NCI-H82 treated with DMSO at 0.1 percent for 48 hours (cell line): Measurements from ENCODE around the gene ARRDC1.
"Not testable (repeated sequence)": the region's sequence is repeated elsewhere in the genome, so short reads cannot be mapped to it uniquely, and the experiment has no call there.

ENCODE experiments used
- DNase-seq: peaks from one replicate; lab custom pipeline; 2025; ENCODE audit not compliant: unreplicated experiment; lab: John Stamatoyannopoulos, UW

Gene ARRDC1

GRCh38 chr9:137605121-137606004 is at the start of gene ARRDC1:
ARRDC1 (plus strand) TSS chr9:137605686; CDS start chr9:137605718, 32 bp downstream.
- peak; percentile 48 for DNase-seq

- DNase-seq: no peak
Measured at GRCh38 chr9:137556069-137556838, 49.2 kb upstream of the ARRDC1 start.

- DNase-seq: no peak
Measured at GRCh38 chr9:137558127-137558526, 47.4 kb upstream of the ARRDC1 start.

- DNase-seq: no peak
Measured at GRCh38 chr9:137564134-137564533, 41.4 kb upstream of the ARRDC1 start.

GRCh38 chr9:137564817-137565411 is 40.6 kb upstream of the ARRDC1 start:
- no peak for DNase-seq

- not testable (repeated sequence) for DNase-seq
Measured at GRCh38 chr9:137568445-137568844, 37.0 kb upstream of the ARRDC1 start.

GRCh38 chr9:137569609-137570203 is 35.8 kb upstream of the ARRDC1 start:
- DNase-seq: no peak

- no peak for DNase-seq
Measured at GRCh38 chr9:137570566-137570965, 34.9 kb upstream of the ARRDC1 start.

GRCh38 chr9:137574192-137574591 is 31.3 kb upstream of the ARRDC1 start:
- DNase-seq: no peak

GRCh38 chr9:137575364-137575715 is 30.1 kb upstream of the ARRDC1 start:
- DNase-seq: no peak

GRCh38 chr9:137575716-137576411 is 29.6 kb upstream of the ARRDC1 start:
- no peak for DNase-seq

GRCh38 chr9:137578518-137579258 is 26.8 kb upstream of the ARRDC1 start, which contains the start of gene DPH7:
DPH7 (minus strand) TSS chr9:137578925; CDS start chr9:137578777, 148 bp downstream.
- peak; percentile 65 for DNase-seq

GRCh38 chr9:137579259-137579604 is 26.3 kb upstream of the ARRDC1 start:
- no peak for DNase-seq

- no peak for DNase-seq
Measured at GRCh38 chr9:137580209-137580953, 25.1 kb upstream of the ARRDC1 start.

GRCh38 chr9:137580954-137581322 is 24.5 kb upstream of the ARRDC1 start:
- DNase-seq: no peak

GRCh38 chr9:137581361-137582285 is 23.9 kb upstream of the ARRDC1 start:
- no peak for DNase-seq

GRCh38 chr9:137582286-137582860 is 23.1 kb upstream of the ARRDC1 start:
- no peak for DNase-seq

- no peak for DNase-seq
Measured at GRCh38 chr9:137583347-137583746, 22.1 kb upstream of the ARRDC1 start.
